Peyer's patch (tissue), 4 donors: ENCODE data around the gene OTUB2. TPM values are rescaled to one million over a fixed set of nuclear protein-coding genes. Genes with fewer than 3 reads are reported as not detected.
A peak's percentile ranks its signal among the peaks of the same experiment; 100 is the strongest.

Source experiments
- DNase-seq, 3 donors: peaks; one replicate each; pipeline ENCODE4 v3.0.0-alpha.2; 2017 to 2019
- H3K27ac ChIP-seq, 4 donors: fragments of 200-600 bp; sonication (generic); one replicate each; pipeline ENCODE4 v1.5.1; 2016 to 2019
- H3K27me3 ChIP-seq, 2 donors: fragments of 200-600 bp; sonication (generic); one replicate each; pipeline ENCODE4 v1.5.1; 2019
- H3K36me3 ChIP-seq, 3 donors: fragments of 200-600 bp; sonication (generic); one replicate each; pipeline ENCODE4 v1.5.1; 2016 to 2019
- H3K4me1 ChIP-seq, 4 donors: fragments of 200-600 bp; sonication (generic); one replicate each; pipeline ENCODE4 v1.5.1; 2016 to 2019
- H3K4me3 ChIP-seq, 4 donors: fragments of 200-600 bp; sonication (generic); 1 replicate in 3 of 4; 2 replicates in 1 of 4; pipeline ENCODE4 v1.5.1; 2016 to 2019; ENCODE audit warnings: mild to moderate bottlenecking in 1 of 4
- H3K9me3 ChIP-seq, 4 donors: fragments of 200-600 bp; sonication (generic); one replicate each; pipeline ENCODE4 v1.5.1; 2016 to 2019; ENCODE audit warnings: mild to moderate bottlenecking in 1 of 4
- POLR2A ChIP-seq, 2 donors: fragments of 450-650 bp; IDR thresholded peaks; one replicate each; pipeline ENCODE4 v1.5.1; 2017; ENCODE audit warnings: antibody characterized with exemption in 2 of 2, mild to moderate bottlenecking in 2 of 2, moderate library complexity in 2 of 2
- total RNA-seq, 4 donors: library from RNA; depleted of rRNA; stranded (reverse); fragments of >200 nt; gene quantifications; one replicate each; pipeline ENCODE4 v1.1.0, GENCODE V29; 2016
- TF ChIP-seq, protein P1 (sequence below), 6 experiments: fragments of 450-650 bp in 4 of 6; fragments of 200-600 bp in 2 of 6; sonication (generic) in 1 of 6; IDR thresholded peaks; one replicate each; pipeline ENCODE4 v1.5.1; 2017 to 2019; ENCODE audit warnings: antibody characterized with exemption in 6 of 6, mild to moderate bottlenecking in 3 of 6, moderate library complexity in 1 of 6

OTUB2 gene
- total RNA-seq, 4 donors from 2014 or later, result 3.4 to 4.9 (median 3.6) TPM; not detected in 1

- TF ChIP-seq POLR2A (IDR thresholded peaks at IDR 0.05), result no peak
- TF ChIP-seq, protein P1, sequence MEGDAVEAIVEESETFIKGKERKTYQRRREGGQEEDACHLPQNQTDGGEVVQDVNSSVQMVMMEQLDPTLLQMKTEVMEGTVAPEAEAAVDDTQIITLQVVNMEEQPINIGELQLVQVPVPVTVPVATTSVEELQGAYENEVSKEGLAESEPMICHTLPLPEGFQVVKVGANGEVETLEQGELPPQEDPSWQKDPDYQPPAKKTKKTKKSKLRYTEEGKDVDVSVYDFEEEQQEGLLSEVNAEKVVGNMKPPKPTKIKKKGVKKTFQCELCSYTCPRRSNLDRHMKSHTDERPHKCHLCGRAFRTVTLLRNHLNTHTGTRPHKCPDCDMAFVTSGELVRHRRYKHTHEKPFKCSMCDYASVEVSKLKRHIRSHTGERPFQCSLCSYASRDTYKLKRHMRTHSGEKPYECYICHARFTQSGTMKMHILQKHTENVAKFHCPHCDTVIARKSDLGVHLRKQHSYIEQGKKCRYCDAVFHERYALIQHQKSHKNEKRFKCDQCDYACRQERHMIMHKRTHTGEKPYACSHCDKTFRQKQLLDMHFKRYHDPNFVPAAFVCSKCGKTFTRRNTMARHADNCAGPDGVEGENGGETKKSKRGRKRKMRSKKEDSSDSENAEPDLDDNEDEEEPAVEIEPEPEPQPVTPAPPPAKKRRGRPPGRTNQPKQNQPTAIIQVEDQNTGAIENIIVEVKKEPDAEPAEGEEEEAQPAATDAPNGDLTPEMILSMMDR (IDR thresholded peaks at IDR 0.05), result no peak
- H3K27ac ChIP-seq, result no peak overlapping the region
- H3K36me3 ChIP-seq, result peaks cover 0 to 39% (median 0%) of the 10 kb centered on the region in 3 donors
- peaks cover 0 to 12% (median 0%) of the 10 kb centered on the region in 4 donors for H3K4me1 ChIP-seq
- H3K27me3 ChIP-seq, result no peaks in the 10 kb centered on the region
- H3K9me3 ChIP-seq, result no peaks in the 10 kb centered on the region
- DNase-seq, result peak in 1 of 3 donors; percentile 17
- H3K4me3 ChIP-seq, result no peak overlapping the region
These were observed 18.4 kb downstream of the OTUB2 start for GRCh38 chr14:94044476-94045091.

DNA sequence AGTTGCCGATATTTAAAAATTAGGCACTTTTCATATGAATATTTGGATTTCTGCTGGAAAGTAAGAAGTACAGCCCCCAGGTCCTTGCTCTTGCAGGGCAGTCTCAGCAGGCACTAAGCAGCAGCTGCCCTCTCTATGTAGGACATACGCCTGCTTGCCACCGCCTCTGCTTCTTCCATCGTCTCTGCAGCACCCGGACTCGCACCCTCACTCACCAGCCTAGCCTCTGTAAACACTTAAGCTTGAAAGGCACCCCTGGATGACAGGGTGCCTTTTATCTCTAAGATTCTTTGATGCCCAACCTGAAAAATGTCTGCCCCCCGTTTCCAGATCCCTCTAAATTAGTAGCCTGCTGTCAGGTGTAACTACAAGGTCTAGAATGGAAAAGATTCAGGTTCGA, 19.0 kb downstream of the OTUB2 start:
- DNase-seq, result peak in 1 of 3 donors; percentile 42
- TF ChIP-seq POLR2A (IDR thresholded peaks at IDR 0.05), result no peak
- TF ChIP-seq, protein P1 (IDR thresholded peaks at IDR 0.05), result no peak
- Histone ChIP-seq H3K36me3 (peaks cover 0 to 44% (median 0%) of the 10 kb centered on the region in 3 donors), H3K4me3 (no peak overlapping the region), H3K27me3 (no peaks in the 10 kb centered on the region), H3K27ac (no peak overlapping the region), H3K9me3 (no peaks in the 10 kb centered on the region), H3K4me1 (peaks cover 0 to 12% (median 0%) of the 10 kb centered on the region in 4 donors)

DNA sequence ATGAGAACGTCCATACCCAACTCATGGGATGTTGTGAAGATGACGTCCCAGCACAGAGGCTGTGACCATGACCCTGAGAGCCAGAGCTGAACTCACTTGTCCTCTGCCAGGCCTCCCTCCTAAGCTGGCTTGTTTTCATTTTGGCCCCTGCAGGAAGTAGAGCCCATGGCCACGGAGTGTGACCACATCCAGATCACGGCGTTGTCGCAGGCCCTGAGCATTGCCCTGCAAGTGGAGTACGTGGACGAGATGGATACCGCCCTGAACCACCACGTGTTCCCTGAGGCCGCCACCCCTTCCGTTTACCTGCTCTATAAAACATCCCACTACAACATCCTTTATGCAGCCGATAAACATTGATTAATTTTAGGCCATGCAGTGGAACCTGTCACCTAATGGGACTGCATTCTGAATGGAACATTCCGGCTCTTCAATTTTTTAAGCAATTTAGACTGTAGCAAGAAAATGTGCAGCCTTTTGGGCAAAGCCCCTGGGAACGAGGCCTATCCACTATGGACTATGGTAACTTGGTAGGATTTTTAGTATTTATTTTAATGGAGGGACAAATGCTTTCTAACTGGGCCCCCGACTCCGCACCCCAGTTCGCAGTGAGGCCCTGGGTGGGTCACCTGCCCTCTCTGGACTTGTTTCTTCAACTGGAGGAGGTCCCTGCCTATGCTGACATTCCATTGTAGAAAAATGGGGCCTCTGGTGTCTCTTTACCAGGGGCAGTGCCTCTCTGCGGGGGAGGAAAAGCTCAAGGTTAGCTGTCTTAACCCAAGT, 19.6 kb downstream of the OTUB2 start:
- no peaks in the 10 kb centered on the region for H3K27me3 ChIP-seq
- no peak overlapping the region for H3K27ac ChIP-seq
- H3K9me3 ChIP-seq, result no peaks in the 10 kb centered on the region
- peaks cover 0 to 12% (median 0%) of the 10 kb centered on the region in 4 donors for H3K4me1 ChIP-seq
- TF ChIP-seq, protein P1 (IDR thresholded peaks at IDR 0.05), result no peak
- no peak for TF ChIP-seq POLR2A (IDR thresholded peaks at IDR 0.05)
- H3K36me3 ChIP-seq, result peaks cover 0 to 51% (median 0%) of the 10 kb centered on the region in 3 donors
- peak in 1 of 3 donors; percentile 37 for DNase-seq
- no peak overlapping the region for H3K4me3 ChIP-seq

GRCh38 chr14:94046696-94047250, 20.6 kb downstream of the OTUB2 start:
- DNase-seq, result peak in 1 of 3 donors; percentile 32
- no peaks in the 10 kb centered on the region for H3K9me3 ChIP-seq
- TF ChIP-seq, protein P1 (IDR thresholded peaks at IDR 0.05), result no peak
- TF ChIP-seq POLR2A (IDR thresholded peaks at IDR 0.05), result no peak
- H3K36me3 ChIP-seq, result peaks cover 0 to 61% (median 0%) of the 10 kb centered on the region in 3 donors
- no peak overlapping the region for H3K27ac ChIP-seq
- H3K27me3 ChIP-seq, result no peaks in the 10 kb centered on the region
- no peak overlapping the region for H3K4me3 ChIP-seq
- peaks cover 0 to 8% (median 0%) of the 10 kb centered on the region in 4 donors for H3K4me1 ChIP-seq

GRCh38 chr14:94047581-94047980, 21.4 kb downstream of the OTUB2 start:
- Histone ChIP-seq H3K27me3 (no peaks in the 10 kb centered on the region), H3K36me3 (peaks cover 0 to 69% (median 4%) of the 10 kb centered on the region in 3 donors), H3K27ac (no peak overlapping the region), H3K9me3 (no peaks in the 10 kb centered on the region), H3K4me1 (peaks cover 0 to 2% (median 0%) of the 10 kb centered on the region in 4 donors), H3K4me3 (no peak overlapping the region)
- DNase-seq, result peak in 1 of 3 donors; percentile 21
- no peak for TF ChIP-seq POLR2A (IDR thresholded peaks at IDR 0.05)
- TF ChIP-seq, protein P1 (IDR thresholded peaks at IDR 0.05), result no peak
